22Rv1 (cell line): Measurements from ENCODE around the gene POU4F3.

ENCODE experiments used
- H3K27ac ChIP-seq: fragments of 450-650 bp; 2 replicates; pipeline ENCODE4 v1.5.1; 2017
- CTCF ChIP-seq: fragments of 450-650 bp; IDR thresholded peaks from 2 replicates; pipeline ENCODE4 v1.5.1; 2017; ENCODE audit warnings: mild to moderate bottlenecking
- ZFX ChIP-seq: fragments of 450-650 bp; IDR thresholded peaks from 2 replicates; pipeline ENCODE4 v1.6.1; 2017; ENCODE audit warnings: antibody characterized with exemption, borderline replicate concordance

Gene POU4F3

DNA sequence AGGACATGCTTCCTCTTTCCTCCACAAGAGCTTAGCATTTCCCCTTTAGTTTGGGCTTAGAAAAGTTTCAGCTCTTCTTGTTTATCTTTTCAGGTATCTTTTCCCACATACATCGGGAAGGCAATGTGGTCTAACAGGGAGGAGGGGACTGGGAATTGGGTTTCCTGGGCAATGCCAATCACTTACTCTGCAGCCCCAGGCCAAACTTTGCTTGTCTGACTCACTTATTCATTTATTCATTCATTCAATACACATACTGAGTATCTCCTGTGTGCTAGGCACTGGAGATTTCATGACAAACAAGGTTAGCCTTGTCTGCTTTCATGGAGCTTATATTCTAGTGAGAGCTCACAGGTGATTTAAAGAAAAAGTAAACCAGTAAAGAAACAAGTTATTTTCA lies 10.7 kb upstream of the POU4F3 start:
- no peak for TF ChIP-seq CTCF
- no peak for TF ChIP-seq ZFX

DNA sequence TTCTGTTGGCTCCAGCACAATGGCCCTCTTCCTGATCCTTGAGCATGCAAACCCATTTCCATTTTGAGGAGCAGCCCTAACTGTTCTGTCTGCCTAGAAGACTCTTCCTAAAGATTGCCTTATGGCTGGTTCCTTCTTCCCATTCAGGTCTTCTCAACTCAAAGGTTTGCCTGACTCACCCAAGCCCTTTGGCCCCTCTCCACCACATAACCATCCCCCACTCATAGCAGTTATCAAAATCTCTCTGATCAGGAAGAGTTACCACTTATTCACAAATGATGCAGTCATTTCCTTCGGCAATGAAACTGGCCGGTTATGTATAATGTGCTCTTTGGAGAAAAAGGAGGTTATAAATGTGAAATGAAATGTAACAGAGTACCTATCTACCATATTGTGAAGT lies 8.9 kb upstream of the POU4F3 start:
- TF ChIP-seq ZFX, result no peak
- no peak for TF ChIP-seq CTCF

More for the DNA sequence above, 10.7 kb upstream of the POU4F3 start:
- H3K27ac ChIP-seq, result no peak overlapping the region

DNA sequence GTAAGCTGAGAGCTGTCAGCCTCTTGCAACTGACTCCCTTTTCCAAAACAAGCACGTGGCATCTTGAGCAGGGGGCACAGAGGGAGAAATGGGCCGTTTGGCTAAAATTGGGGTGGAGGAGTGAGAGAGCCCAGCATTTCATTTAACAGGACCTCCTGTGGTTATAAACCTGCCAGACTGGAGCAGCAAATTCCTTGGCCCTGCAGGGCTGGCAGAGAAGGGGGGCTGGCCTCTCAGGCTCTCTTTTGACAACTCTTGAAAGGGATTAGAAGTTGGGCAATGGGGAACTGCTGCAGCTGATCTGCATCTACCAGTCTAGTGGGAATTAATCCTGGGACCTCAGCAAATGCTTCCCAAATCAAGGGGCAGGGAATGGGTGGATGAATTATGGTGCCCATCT lies 7.2 kb upstream of the POU4F3 start:
- TF ChIP-seq CTCF, result no peak
- no peak overlapping the region for H3K27ac ChIP-seq

More for the DNA sequence above, 8.9 kb upstream of the POU4F3 start:
- no peak overlapping the region for H3K27ac ChIP-seq

GRCh38 chr5:146334074-146334533 lies 4.5 kb upstream of the POU4F3 start:
- TF ChIP-seq CTCF, result no peak
- no peak for TF ChIP-seq ZFX
- no peak overlapping the region for H3K27ac ChIP-seq

DNA sequence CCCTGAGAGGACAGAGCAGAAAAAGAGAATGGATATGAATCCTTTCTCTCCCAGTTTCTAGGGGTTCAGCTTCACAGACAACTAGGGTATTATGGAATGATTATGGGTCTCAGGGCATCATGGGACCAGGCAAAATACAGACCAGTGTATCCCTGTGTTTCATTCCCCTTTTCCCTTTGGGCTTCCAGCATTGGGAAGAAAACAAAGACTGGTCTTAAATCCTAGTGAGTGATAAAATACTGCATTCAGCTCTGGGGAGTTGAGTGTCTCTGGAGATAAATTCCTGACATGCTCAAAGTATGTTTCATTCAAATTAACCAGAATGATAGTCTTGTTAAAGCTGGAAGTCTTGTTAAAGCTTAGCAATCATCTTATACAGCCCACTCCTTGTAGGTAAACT lies 2.4 kb upstream of the POU4F3 start:
- no peak for TF ChIP-seq ZFX
- no peak for TF ChIP-seq CTCF

GRCh38 chr5:146337264-146337904 lies 1.3 kb upstream of the POU4F3 start:
- TF ChIP-seq CTCF, result no peak
- no peak for TF ChIP-seq ZFX
- no peak overlapping the region for H3K27ac ChIP-seq

More for the DNA sequence above, 2.4 kb upstream of the POU4F3 start:
- no peak overlapping the region for H3K27ac ChIP-seq

- TF ChIP-seq CTCF (no peak), ZFX (no peak)
- no peak overlapping the region for H3K27ac ChIP-seq
Observed at GRCh38 chr5:146337928-146338327, 711 bp upstream of the POU4F3 start.
